ENCODE data around the gene DNAJB6. TPM values are rescaled to one million over a fixed set of nuclear protein-coding genes. Genes with fewer than 3 reads are reported as not detected.

DNAJB6 gene
- total and polyA plus RNA-seq, 2 donors (not counting 3 experiments of a cell fraction or from before 2014, with no cell fraction given): 69.6 to 135 TPM

GRCh38 chr7:157360483-157361025 is 23.8 kb downstream of the DNAJB6 start:
- H3K36me3 ChIP-seq (ENCODE audit: control insufficient read depth in 2 of 2, extremely low read depth in 1 of 2, insufficient read depth in 2 of 2, low read length in 2 of 2): peaks cover 10 to 24% of the 10 kb centered on the region in 2 experiments
- H3K4me1 ChIP-seq (ENCODE audit: control insufficient read depth, extremely low read depth, insufficient read depth, low read length): peaks cover 7% of the 10 kb centered on the region
- H2AFZ ChIP-seq (ENCODE audit: low read depth, low read length): no peak overlapping the region
- H3K4me3 ChIP-seq (replicated peaks in 1 of 3; ENCODE audit: insufficient read depth in 1 of 3, low read depth in 1 of 3, low read length in 3 of 3): no peak overlapping the region
- intact Hi-C loops (cut with micrococcal nuclease) (no loop called here), dilution Hi-C loops (cut with MboI; ENCODE audit: extremely low pct_ligation_motif_present, low sequenced_read_pairs) (no loop called here)
- no peak for FAIRE-seq
- BruUV-seq (replicated peaks): no TSS peak
- H3K27ac ChIP-seq (ENCODE audit: insufficient read depth, low read depth, low read length): no peak overlapping the region
- no peaks in the 10 kb centered on the region for H3K9me1 ChIP-seq (replicated peaks; ENCODE audit: control insufficient read depth, extremely low read depth, insufficient read depth, low read length)
- CTCF ChIA-PET: no interaction called here
- no peaks in the 10 kb centered on the region for H3K9me3 ChIP-seq (replicated peaks; ENCODE audit: control insufficient read depth, insufficient read depth, low read length)
- H3K79me2 ChIP-seq (ENCODE audit: control insufficient read depth, insufficient read depth, low read length): peaks cover 98% of the 10 kb centered on the region
- H4K20me1 ChIP-seq (replicated peaks; ENCODE audit: control insufficient read depth, extremely low read depth, insufficient read depth, low read length): peaks cover 6% of the 10 kb centered on the region
- H3K9ac ChIP-seq (replicated peaks; ENCODE audit: extremely low read depth, insufficient read depth, low read length): no peak overlapping the region
- DNase-seq (ENCODE audit: low read depth, low spot score): no peak
- no peaks in the 10 kb centered on the region for H3K27me3 ChIP-seq (ENCODE audit: control insufficient read depth in 2 of 2, insufficient read depth in 2 of 2, low read length in 2 of 2)
- no peak for TF ChIP-seq POLR2A (IDR thresholded peaks at IDR 0.05; ENCODE audit: low read depth, low read length)
- TF ChIP-seq EZH2 (IDR thresholded peaks at IDR 0.05; ENCODE audit: borderline replicate concordance, low read depth, low read length, severe bottlenecking): no peak
- TF ChIP-seq CTCF (IDR thresholded peaks at IDR 0.05; ENCODE audit: extremely low read depth in 1 of 2, insufficient read depth in 1 of 2, low read depth in 1 of 2, low read length in 2 of 2): no peak
- TF ChIP-seq MYC (IDR thresholded peaks at IDR 0.05; ENCODE audit: low read depth, low read length): no peak
- TF ChIP-seq FOS (IDR thresholded peaks at IDR 0.05; ENCODE audit: borderline replicate concordance, insufficient read depth, low read length): no peak
- no peak for TF ChIP-seq MAX (IDR thresholded peaks at IDR 0.05; ENCODE audit: insufficient read depth, insufficient read length)
- no peak for TF ChIP-seq POLR2AphosphoS5 (IDR thresholded peaks at IDR 0.05; ENCODE audit: insufficient read depth, low read depth, low read length)
- POLR2A ChIA-PET: no interaction called here
- H3K4me2 ChIP-seq (ENCODE audit: insufficient read depth, low read length): no peak overlapping the region
